Measurements from ENCODE around the gene TC2N. TPM values are rescaled to one million over a fixed set of nuclear protein-coding genes. Genes with fewer than 3 reads are reported as not detected.
"Not testable (repeated sequence)": the region's sequence is repeated elsewhere in the genome, so short reads cannot be mapped to it uniquely, and the experiment has no call there.

The TC2N gene
- total RNA-seq, 1 donor from 2014 or later, result 46.2 TPM

GRCh38 chr14:91835197-91835919 lies 32.0 kb downstream of the TC2N start:
- DNase-seq (ENCODE audit: low read depth in 2 of 2), result no peak

- no peak for DNase-seq (ENCODE audit: low read depth in 2 of 2)
Observed at GRCh38 chr14:91834571-91834970, 32.8 kb downstream of the TC2N start.

GRCh38 chr14:91831337-91831736 lies 36.0 kb downstream of the TC2N start:
- DNase-seq (ENCODE audit: low read depth in 2 of 2), result no peak

GRCh38 chr14:91830777-91831176 lies 36.6 kb downstream of the TC2N start:
- DNase-seq (ENCODE audit: low read depth in 2 of 2), result no peak

DNA sequence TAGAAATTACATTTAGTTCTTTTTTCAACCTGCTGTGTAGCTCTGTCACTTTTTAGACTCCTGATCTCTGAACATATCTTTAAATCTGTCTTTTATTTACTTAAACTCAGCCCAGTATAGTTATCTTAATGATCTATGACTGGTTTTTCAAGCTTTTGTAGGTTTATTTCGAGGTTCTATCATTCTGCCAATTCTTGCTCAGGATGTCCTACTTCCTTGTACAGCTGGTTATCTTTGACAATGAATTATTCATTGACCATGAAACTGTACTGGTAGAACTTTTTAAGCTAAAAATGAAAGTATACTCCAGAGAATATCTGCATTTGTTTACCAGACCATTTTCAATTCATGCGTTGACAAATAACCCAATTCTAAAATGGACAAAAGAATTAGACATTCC lies 37.8 kb downstream of the TC2N start:
- DNase-seq (ENCODE audit: low read depth in 2 of 2), result no peak

DNA sequence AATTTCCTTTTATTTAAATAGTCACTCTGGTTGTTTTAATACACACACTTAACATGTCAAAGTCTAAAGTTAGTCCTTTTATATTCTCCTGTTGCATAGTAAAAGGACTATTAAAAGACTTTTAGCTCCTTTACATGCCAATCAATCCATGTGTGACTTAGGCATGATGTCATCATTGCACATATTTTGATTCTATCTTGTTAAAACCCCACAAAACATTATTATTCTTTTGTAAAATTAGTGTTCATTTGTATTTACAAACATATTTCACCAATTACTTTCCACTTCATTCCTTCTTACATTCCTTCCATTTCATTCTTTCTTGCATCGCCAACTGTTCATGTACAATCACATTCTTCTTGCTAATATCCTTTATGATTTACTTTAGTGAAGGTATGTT lies 39.6 kb downstream of the TC2N start:
- no peak for DNase-seq (ENCODE audit: low read depth in 2 of 2)

GRCh38 chr14:91817566-91818325 lies 49.6 kb downstream of the TC2N start:
- DNase-seq (ENCODE audit: low read depth in 2 of 2), result no peak

GRCh38 chr14:91814317-91814716 lies 53.0 kb downstream of the TC2N start:
- no peak for DNase-seq (ENCODE audit: low read depth in 2 of 2)

DNA sequence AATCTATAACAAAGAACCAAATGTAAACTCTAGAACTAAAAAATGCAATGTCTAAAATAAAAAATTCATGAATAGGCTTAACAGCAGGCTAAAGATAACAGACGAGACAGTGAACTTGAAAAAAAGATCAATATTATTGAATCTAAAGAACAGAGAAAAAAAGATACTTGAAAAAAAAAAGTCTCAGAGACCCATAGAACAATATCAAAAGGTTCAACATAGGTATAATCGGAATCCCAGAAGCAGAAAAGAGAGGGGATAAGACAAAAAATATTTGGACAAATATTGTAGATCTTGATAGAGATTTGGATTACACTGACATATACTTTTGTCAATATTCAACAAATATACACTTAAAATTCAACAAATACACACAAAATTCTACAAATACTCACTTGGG lies 56.6 kb downstream of the TC2N start:
- no peak for DNase-seq (ENCODE audit: low read depth in 2 of 2)

DNA sequence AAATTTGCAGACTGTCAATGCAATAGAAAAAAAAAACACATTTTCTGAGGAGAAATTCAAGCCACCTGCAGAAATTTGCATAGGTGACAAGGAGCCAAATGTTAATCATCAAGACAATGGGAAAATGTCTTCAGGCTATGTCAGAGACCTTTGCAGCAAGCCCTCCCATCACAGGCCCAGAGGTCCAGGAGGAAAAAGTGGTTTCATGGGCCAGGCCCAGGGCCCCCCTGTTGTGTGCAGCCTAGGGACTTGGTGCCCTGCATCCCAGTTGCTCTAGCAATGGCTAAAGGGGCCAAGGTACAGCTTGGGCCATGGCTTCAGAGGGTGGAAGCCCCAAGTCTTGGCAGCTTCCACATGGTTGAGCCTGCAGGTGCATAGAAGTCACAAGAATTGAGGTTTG lies 60.6 kb downstream of the TC2N start:
- no peak for DNase-seq (ENCODE audit: low read depth in 2 of 2)

GRCh38 chr14:91806094-91806493 lies 61.2 kb downstream of the TC2N start:
- DNase-seq (ENCODE audit: low read depth in 2 of 2), result not testable (repeated sequence)

DNA sequence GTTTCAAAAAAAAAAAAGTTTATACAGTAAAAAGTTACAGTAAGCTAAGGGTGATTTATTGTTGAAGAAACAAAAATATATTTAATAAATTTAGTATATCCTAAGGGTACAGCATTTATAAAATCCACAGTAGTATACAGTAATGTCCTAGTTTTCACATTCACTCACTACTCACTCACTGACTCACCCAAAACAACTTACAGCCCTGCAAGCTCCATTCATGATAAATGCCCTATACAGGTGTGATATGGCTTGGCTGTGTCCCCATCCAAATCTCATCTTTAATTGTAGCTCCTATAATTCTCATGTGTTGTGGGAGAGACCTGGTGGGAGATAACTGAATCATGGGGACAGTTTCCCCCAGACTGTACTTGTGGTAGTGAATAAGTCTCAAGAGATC lies 61.7 kb downstream of the TC2N start:
- no peak for DNase-seq (ENCODE audit: low read depth in 2 of 2)

- DNase-seq (ENCODE audit: low read depth in 2 of 2), result no peak
Observed at GRCh38 chr14:91801358-91801757, 66.0 kb downstream of the TC2N start.

DNA sequence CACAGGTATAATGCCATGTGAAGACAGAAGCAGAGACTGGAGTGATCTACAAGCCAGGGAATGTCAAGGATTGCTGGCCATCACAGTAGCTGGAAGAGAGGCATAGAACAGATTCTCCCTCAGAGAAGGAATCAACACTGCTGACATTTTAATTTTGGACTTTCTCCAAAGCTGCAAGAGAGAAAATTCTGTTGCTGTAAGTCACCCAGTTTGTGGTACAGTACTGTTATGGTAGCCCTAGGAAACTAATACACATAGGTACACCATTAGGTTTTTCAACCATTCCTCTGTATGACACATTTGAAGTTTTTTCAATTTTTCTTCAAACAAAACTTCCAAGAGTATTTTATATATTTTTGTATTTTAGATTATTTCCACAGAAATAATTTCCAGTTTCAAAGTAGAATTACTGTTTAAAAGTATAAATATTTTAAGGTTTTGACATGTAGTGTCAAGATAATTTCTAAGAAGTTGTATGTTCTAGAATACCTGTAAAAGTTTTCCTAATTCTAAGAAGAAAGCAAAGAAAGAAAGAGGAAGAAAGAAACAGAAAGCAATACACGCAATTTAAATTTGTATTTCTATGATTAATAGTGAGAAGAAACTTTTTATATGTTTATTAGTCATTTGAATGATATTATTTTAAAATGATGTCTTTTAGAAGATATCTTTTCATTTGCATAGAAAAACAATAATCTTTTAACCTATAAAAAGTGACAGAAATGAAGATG lies 70.6 kb downstream of the TC2N start:
- DNase-seq (ENCODE audit: low read depth in 2 of 2), result no peak

DNA sequence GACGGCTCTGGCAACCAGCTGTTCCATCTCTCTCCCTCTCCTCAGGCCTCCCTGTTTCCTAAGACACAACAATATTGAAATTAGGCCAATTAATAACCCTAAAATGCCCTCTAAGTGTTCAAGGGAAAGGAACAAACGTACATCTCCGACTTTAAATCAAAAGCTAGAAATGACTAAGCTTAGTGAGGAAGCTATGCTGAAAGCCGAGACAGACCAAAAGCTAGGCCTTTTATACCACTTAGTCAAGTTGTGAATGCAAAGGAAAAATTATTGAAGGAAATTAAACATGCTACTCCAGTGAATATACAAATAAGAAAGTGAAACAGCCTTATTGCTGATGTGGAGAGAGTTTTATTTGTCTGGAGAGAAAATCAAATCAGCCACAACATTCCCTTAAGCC lies 73.6 kb downstream of the TC2N start:
- no peak for DNase-seq (ENCODE audit: low read depth in 2 of 2)

- no peak for DNase-seq (ENCODE audit: low read depth in 2 of 2)
Observed at GRCh38 chr14:91786188-91786587, 81.1 kb downstream of the TC2N start.

DNA sequence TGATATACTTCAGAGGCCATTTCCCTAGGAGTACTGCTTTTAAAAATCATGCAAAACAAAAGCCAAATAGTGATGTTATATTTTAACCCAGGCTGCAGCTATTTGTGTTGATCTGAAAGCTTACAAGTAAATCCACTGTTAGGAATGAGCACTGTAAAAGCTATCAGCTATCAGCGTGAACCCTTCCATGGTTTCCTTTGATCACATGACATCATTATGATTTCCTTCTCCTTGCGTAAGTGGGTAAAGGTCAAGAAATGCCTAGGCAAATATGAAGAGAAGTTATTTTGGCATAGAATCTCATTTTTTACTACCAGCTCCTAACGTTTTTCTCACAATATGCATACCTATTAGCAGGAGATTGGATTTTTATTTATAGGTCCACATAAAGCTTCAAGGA lies 86.9 kb downstream of the TC2N start:
- DNase-seq (ENCODE audit: low read depth in 2 of 2), result no peak

DNA sequence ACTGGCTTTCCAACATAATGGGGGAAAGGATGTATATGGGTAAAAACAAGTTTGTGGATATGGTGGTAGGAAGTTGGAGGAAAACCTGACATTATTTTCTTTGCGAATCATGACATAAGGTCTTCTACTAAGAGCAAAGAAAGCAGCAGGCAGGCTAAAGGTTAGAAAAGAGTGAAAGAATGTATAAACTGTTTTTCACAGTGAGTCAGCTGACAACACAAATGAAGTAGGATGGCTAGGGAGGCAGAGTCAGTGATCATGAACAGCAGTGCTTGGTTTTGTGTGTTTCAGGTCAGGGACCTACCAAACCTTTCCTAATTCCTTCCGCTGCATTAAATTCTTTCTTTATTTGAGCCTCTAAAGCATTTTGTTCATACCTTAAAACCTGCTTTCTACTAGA lies 89.1 kb downstream of the TC2N start:
- DNase-seq (ENCODE audit: low read depth in 2 of 2), result no peak

GRCh38 chr14:91774140-91775096 lies 92.9 kb downstream of the TC2N start:
- no peak for DNase-seq (ENCODE audit: low read depth in 2 of 2)

- DNase-seq (ENCODE audit: low read depth in 2 of 2), result no peak
Observed at GRCh38 chr14:91770185-91770584, 97.2 kb downstream of the TC2N start.

DNA sequence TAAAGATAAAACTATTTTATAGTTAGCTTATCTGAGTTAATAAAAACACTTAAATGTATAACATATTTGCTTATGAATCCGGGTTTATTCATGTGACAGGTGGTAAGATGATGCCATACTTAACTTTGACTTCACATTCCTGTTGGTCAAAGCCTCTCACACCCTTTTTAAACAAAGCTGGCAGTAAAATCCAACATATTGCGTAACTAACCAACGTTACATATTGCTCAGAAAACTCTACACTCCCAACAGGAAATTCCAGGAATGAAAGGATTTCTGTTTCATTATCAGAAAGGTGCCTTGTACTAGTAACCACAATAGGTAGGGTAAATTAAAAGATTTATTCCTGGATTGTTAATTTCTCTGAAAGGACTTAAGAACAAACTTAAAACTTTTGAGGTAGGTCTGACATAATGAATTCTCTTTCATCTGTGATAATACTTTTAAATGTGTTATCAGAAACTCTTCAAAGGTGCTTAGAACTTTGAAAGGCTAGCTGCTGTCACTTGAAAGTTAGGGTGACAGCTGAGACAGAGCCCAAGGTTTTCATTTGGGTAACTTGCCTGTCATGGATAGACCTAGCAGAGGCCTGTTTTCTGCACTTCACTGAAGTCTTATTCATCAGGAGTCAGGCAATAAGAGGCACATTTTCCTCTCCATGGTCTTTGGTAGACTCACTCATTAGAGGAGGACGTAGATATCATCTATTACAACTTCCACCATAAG lies 111.6 kb downstream of the TC2N start:
- peak in 1 of 2 donors; percentile 67 for DNase-seq (ENCODE audit: low read depth in 2 of 2)
